A549 (cell line): ENCODE measurements around the gene DCLK3. TPM values are rescaled to one million over a fixed set of nuclear protein-coding genes. Genes with fewer than 3 reads are reported as not detected.

Experiments
- ATAC-seq, 2 experiments: fragments of 200-7000 bp in 1 of 2; fragments of >200 bp in 1 of 2; cut with Nextera tagmentation in 1 of 2; cut with Tn5 transposase in 1 of 2; 3 replicates each; pipeline versions ENCODE4 v1.8.0 to v1.9.1; 2018 to 2020; ENCODE audit warnings: mild to moderate bottlenecking in 1 of 2, moderate library complexity in 1 of 2
- CTCF ChIA-PET: fragments of 300-600 bp; sonication (Branson Sonifier 250); formaldehyde crosslinking; extraction: SDS; loops from one replicate; lab custom pipeline; 2021; ENCODE audit warnings: antibody characterized with exemption, inconsistent platforms; lab: Yijun Ruan, JAX
- POLR2A ChIA-PET: fragments of 350-600 bp; formaldehyde crosslinking; extraction: SDS; loops from one replicate; lab custom pipeline; 2021; ENCODE audit warnings: antibody characterized with exemption, inconsistent platforms; lab: Yijun Ruan, JAX
- DNase-seq, 2 experiments: peaks; one replicate each; pipeline versions ENCODE4 v3.0.0 to v3.0.0-alpha.2; 2011 to 2016; ENCODE audit warnings: low read depth in 1 of 2, low spot score in 1 of 2
- FAIRE-seq: peaks from 2 replicates; lab custom pipeline; 2011; peaks lifted over from hg19 to GRCh38; lab: Jason Lieb, UNC
- H3K27ac ChIP-seq, 2 experiments: fragments of >200 bp; sonication (Bioruptor Twin); formaldehyde crosslinking; 3 replicates each; pipeline ENCODE4 v1.5.1; 2016 to 2017
- H3K4me1 ChIP-seq: fragments of >200 bp; sonication (Bioruptor Twin); formaldehyde crosslinking; 3 replicates; pipeline ENCODE4 v1.6.1; 2016
- H3K4me2 ChIP-seq: fragments of >200 bp; sonication (Bioruptor Twin); formaldehyde crosslinking; 3 replicates; pipeline ENCODE4 v1.6.1; 2016
- H3K4me3 ChIP-seq: fragments of >200 bp; sonication (Bioruptor Twin); formaldehyde crosslinking; 3 replicates; pipeline ENCODE4 v1.5.1; 2016
- H3K9me3 ChIP-seq: fragments of >200 bp; sonication (Bioruptor Twin); formaldehyde crosslinking; 3 replicates; pipeline ENCODE4 v1.6.1; 2016
- CBX2 ChIP-seq: fragments of 200-600 bp; sonication (generic); IDR thresholded peaks from 2 replicates; pipeline ENCODE4 v1.6.1; 2016; ENCODE audit warnings: low read depth, mild to moderate bottlenecking, borderline replicate concordance
- CBX8 ChIP-seq: fragments of 200-600 bp; sonication (generic); IDR thresholded peaks from 2 replicates; pipeline ENCODE4 v1.6.1; 2016
- CHD4 ChIP-seq: fragments of 200-600 bp; sonication (generic); IDR thresholded peaks from 2 replicates; pipeline ENCODE4 v1.6.1; 2016; ENCODE audit warnings: antibody characterized with exemption, mild to moderate bottlenecking, borderline replicate concordance
- EHMT2 ChIP-seq: fragments of 200-600 bp; sonication (generic); IDR thresholded peaks from 2 replicates; pipeline ENCODE4 v1.6.1; 2016; ENCODE audit warnings: antibody characterized with exemption, low read depth, mild to moderate bottlenecking, moderate library complexity
- EP300 ChIP-seq, 2 experiments: fragments of >200 bp; sonication (Bioruptor Twin); formaldehyde crosslinking; IDR thresholded peaks; 2 replicates in 1 of 2; 3 replicates in 1 of 2; pipeline ENCODE4 v1.6.1; 2016 to 2017
- FOSL2 ChIP-seq, 2 experiments: fragments of 450-650 bp in 1 of 2; fragments of >200 bp in 1 of 2; sonication (Bioruptor Twin) in 1 of 2; formaldehyde crosslinking; IDR thresholded peaks; 2 replicates each; pipeline versions ENCODE4 v1.5.0 to v1.6.1; 2016 to 2020; ENCODE audit warnings: mild to moderate bottlenecking in 1 of 2, moderate library complexity in 1 of 2
- HDAC2 ChIP-seq: fragments of 200-600 bp; sonication (generic); IDR thresholded peaks from 2 replicates; pipeline ENCODE4 v1.6.1; 2016
- HOXA7 ChIP-seq: fragments of 250-450 bp; sonication (Bioruptor Pico); IDR thresholded peaks from 2 replicates; pipeline ENCODE4 v1.5.0; 2020; ENCODE audit warnings: mild to moderate bottlenecking, moderate library complexity
- HOXB13 ChIP-seq: fragments of 250-450 bp; sonication (Bioruptor Pico); IDR thresholded peaks from 2 replicates; pipeline ENCODE4 v1.5.0; 2020; ENCODE audit warnings: low read depth, mild to moderate bottlenecking, moderate library complexity
- HOXB5 ChIP-seq: fragments of 250-450 bp; sonication (Bioruptor Pico); IDR thresholded peaks from 2 replicates; pipeline ENCODE4 v1.5.0; 2020; ENCODE audit warnings: mild to moderate bottlenecking, moderate library complexity
- KDM1A ChIP-seq: fragments of 200-600 bp; sonication (generic); IDR thresholded peaks from 2 replicates; pipeline ENCODE4 v1.6.1; 2016; ENCODE audit warnings: low read depth, mild to moderate bottlenecking
- KDM5A ChIP-seq: fragments of 200-600 bp; sonication (generic); IDR thresholded peaks from 2 replicates; pipeline ENCODE4 v1.6.1; 2016; ENCODE audit warnings: antibody characterized with exemption, mild to moderate bottlenecking
- NPAS2 ChIP-seq: fragments of 250-450 bp; sonication (Bioruptor Pico); IDR thresholded peaks from 2 replicates; pipeline ENCODE4 v1.8.0; 2022; ENCODE audit warnings: mild to moderate bottlenecking, moderate library complexity, borderline replicate concordance
- POLR2A ChIP-seq: IDR thresholded peaks from 2 replicates; pipeline ENCODE4 v1.6.1; 2012; ENCODE audit warnings: mild to moderate bottlenecking, low read length
- RARB ChIP-seq: fragments of 250-450 bp; sonication (Bioruptor Pico); IDR thresholded peaks from 2 replicates; pipeline ENCODE4 v1.8.0; 2021; ENCODE audit warnings: mild to moderate bottlenecking, moderate library complexity
- RCOR1 ChIP-seq: fragments of 150-350 bp; IDR thresholded peaks from 2 replicates; pipeline ENCODE4 v1.6.1; 2014; ENCODE audit warnings: antibody characterized with exemption, low read length, low read depth
- SMC3 ChIP-seq: fragments of >200 bp; sonication (Bioruptor Twin); formaldehyde crosslinking; IDR thresholded peaks from 3 replicates; pipeline ENCODE4 v1.6.1; 2018; ENCODE audit warnings: inconsistent platforms
- ZNF302 ChIP-seq: fragments of 250-450 bp; sonication (Bioruptor Pico); IDR thresholded peaks from 2 replicates; pipeline ENCODE4 v1.9.0; 2021; ENCODE audit warnings: inconsistent platforms, mild to moderate bottlenecking, moderate library complexity
- ZSCAN20 ChIP-seq: fragments of 250-450 bp; sonication (Bioruptor Pico); IDR thresholded peaks from 2 replicates; pipeline ENCODE4 v1.8.0; 2022; ENCODE audit warnings: mild to moderate bottlenecking, moderate library complexity
- WGBS: methylation state at CpG from one replicate; pipeline ENCODE4 v1.1.6; 2017; ENCODE audit errors: missing lambda C conversion rate; 5-methylcytosine and 5-hydroxymethylcytosine counted together
- polyA plus RNA-seq, 4 experiments: library from polyadenylated mRNA; depleted of rRNA in 3 of 4; stranded (reverse); fragments of >200 nt; fragmentation: RNase III in 1 of 4; extraction: RNeasy Plus Mini Kit Qiagen cat#74134 plus additional on column Dnase treatment in 1 of 4; gene quantifications; 2 replicates in 3 of 4; 3 replicates in 1 of 4; pipeline ENCODE4 v1.2.3, GENCODE V29; 2011 to 2017
- TF ChIP-seq, protein P1 (sequence below): fragments of 450-650 bp; IDR thresholded peaks from 2 replicates; pipeline ENCODE4 v1.6.1; 2014; ENCODE audit warnings: antibody characterized with exemption
- TF ChIP-seq, protein P2 (sequence below): IDR thresholded peaks from 2 replicates; pipeline ENCODE4 v1.6.1; 2012
- TF ChIP-seq, protein P3 (sequence below): fragments of >200 bp; sonication (Bioruptor Twin); formaldehyde crosslinking; IDR thresholded peaks from 2 replicates; pipeline ENCODE4 v1.6.1; 2016
- TF ChIP-seq, protein P4 (sequence below): fragments of 200-600 bp; sonication (generic); IDR thresholded peaks from 2 replicates; pipeline ENCODE4 v1.6.1; 2016; ENCODE audit warnings: antibody characterized with exemption, mild to moderate bottlenecking, moderate library complexity

DCLK3 gene
- polyA plus RNA-seq, 2 of the 4 experiments (the other 2 are of a cell fraction), result not detected

GRCh38 chr3:36695113-36695768 lies 69.1 kb downstream of the DCLK3 start:
- ATAC-seq (no peak), DNase-seq (no peak), FAIRE-seq (no peak)
- H3K4me3 ChIP-seq, result no peak overlapping the region
- POLR2A ChIA-PET, result no interaction called here
- H3K9me3 ChIP-seq, result no peaks in the 10 kb centered on the region
- H3K27ac ChIP-seq, result peak overlapping the region in 1 of 2 experiments; percentile 29; a peak in 1 of 6 replicates
- H3K4me1 ChIP-seq, result no peaks in the 10 kb centered on the region
- CTCF ChIA-PET, result interaction anchor here (0.6 to 6.5 kb wide), 8 partner anchors 12 to 735 kb away, joined by 3 to 91 read pairs (median 6); no protein-coding TSS in a partner anchor
- no peak overlapping the region for H3K4me2 ChIP-seq
- no peak for TF ChIP-seq EHMT2
- TF ChIP-seq HDAC2, result no peak
- no peak for TF ChIP-seq HOXB5 (CRISPR knock-in tag)
- no peak for TF ChIP-seq KDM1A
- no peak for TF ChIP-seq SMC3
- TF ChIP-seq, protein P1, sequence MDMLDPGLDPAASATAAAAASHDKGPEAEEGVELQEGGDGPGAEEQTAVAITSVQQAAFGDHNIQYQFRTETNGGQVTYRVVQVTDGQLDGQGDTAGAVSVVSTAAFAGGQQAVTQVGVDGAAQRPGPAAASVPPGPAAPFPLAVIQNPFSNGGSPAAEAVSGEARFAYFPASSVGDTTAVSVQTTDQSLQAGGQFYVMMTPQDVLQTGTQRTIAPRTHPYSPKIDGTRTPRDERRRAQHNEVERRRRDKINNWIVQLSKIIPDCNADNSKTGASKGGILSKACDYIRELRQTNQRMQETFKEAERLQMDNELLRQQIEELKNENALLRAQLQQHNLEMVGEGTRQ, result no peak
- no peak for TF ChIP-seq EP300 (IDR thresholded peaks at IDR 0.05)
- TF ChIP-seq, all 56 proteins: peak for 0
- 32% methylated on average over 3 of the region's 3 CpGs for WGBS

- H3K4me1 ChIP-seq, result no peaks in the 10 kb centered on the region
- TF ChIP-seq CBX2 (no peak), EHMT2 (no peak), KDM1A (no peak), HOXA7 (no peak), RARB (no peak), KDM5A (no peak), FOSL2 (IDR thresholded peaks at IDR 0.05) (no peak), FOSL2 (CRISPR knock-in tag; IDR thresholded peaks at IDR 0.05) (no peak), RCOR1 (no peak), ZNF302 (CRISPR knock-in tag) (no peak), CBX8 (no peak), HOXB13 (CRISPR knock-in tag) (no peak), HDAC2 (no peak), ZSCAN20 (no peak), POLR2A (no peak)
- TF ChIP-seq, protein P2, sequence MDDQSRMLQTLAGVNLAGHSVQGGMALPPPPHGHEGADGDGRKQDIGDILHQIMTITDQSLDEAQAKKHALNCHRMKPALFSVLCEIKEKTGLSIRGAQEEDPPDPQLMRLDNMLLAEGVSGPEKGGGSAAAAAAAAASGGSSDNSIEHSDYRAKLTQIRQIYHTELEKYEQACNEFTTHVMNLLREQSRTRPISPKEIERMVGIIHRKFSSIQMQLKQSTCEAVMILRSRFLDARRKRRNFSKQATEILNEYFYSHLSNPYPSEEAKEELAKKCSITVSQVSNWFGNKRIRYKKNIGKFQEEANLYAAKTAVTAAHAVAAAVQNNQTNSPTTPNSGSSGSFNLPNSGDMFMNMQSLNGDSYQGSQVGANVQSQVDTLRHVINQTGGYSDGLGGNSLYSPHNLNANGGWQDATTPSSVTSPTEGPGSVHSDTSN, result no peak
- TF ChIP-seq, protein P3, sequence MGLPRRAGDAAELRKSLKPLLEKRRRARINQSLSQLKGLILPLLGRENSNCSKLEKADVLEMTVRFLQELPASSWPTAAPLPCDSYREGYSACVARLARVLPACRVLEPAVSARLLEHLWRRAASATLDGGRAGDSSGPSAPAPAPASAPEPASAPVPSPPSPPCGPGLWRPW, result no peak
- TF ChIP-seq, protein P1, result no peak
- CTCF ChIA-PET, result interaction anchor here (0.7 to 2.5 kb wide), 4 partner anchors 8 to 728 kb away, joined by 3 to 12 read pairs (median 4); no protein-coding TSS in a partner anchor
- FAIRE-seq (no peak), DNase-seq (no peak), ATAC-seq (no peak)
- POLR2A ChIA-PET, result no interaction called here
- no peak overlapping the region for H3K4me3 ChIP-seq
- WGBS, result 68% methylated on average over 4 of the region's 4 CpGs
- no peak overlapping the region for H3K27ac ChIP-seq
- no peak overlapping the region for H3K4me2 ChIP-seq
- no peaks in the 10 kb centered on the region for H3K9me3 ChIP-seq
Measured at GRCh38 chr3:36693670-36694069, 70.7 kb downstream of the DCLK3 start.

GRCh38 chr3:36689560-36689959 lies 74.8 kb downstream of the DCLK3 start:
- H3K4me2 ChIP-seq, result no peak overlapping the region

More at GRCh38 chr3:36689560-36689959, 74.8 kb downstream of the DCLK3 start:
- ChIA-PET CTCF (interaction anchor here (1.1 kb wide), 2 partner anchors 721 to 723 kb away, joined by 3 read pairs; no protein-coding TSS in a partner anchor), POLR2A (no interaction called here)
- DNase-seq, result no peak
- no peak for FAIRE-seq
- H3K4me3 ChIP-seq, result no peak overlapping the region
- H3K27ac ChIP-seq, result no peak overlapping the region
- TF ChIP-seq CHD4, result no peak
- TF ChIP-seq, protein P4, sequence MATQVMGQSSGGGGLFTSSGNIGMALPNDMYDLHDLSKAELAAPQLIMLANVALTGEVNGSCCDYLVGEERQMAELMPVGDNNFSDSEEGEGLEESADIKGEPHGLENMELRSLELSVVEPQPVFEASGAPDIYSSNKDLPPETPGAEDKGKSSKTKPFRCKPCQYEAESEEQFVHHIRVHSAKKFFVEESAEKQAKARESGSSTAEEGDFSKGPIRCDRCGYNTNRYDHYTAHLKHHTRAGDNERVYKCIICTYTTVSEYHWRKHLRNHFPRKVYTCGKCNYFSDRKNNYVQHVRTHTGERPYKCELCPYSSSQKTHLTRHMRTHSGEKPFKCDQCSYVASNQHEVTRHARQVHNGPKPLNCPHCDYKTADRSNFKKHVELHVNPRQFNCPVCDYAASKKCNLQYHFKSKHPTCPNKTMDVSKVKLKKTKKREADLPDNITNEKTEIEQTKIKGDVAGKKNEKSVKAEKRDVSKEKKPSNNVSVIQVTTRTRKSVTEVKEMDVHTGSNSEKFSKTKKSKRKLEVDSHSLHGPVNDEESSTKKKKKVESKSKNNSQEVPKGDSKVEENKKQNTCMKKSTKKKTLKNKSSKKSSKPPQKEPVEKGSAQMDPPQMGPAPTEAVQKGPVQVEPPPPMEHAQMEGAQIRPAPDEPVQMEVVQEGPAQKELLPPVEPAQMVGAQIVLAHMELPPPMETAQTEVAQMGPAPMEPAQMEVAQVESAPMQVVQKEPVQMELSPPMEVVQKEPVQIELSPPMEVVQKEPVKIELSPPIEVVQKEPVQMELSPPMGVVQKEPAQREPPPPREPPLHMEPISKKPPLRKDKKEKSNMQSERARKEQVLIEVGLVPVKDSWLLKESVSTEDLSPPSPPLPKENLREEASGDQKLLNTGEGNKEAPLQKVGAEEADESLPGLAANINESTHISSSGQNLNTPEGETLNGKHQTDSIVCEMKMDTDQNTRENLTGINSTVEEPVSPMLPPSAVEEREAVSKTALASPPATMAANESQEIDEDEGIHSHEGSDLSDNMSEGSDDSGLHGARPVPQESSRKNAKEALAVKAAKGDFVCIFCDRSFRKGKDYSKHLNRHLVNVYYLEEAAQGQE, result no peak
- no peak for TF ChIP-seq NPAS2 (CRISPR knock-in tag)
- H3K4me1 ChIP-seq, result no peaks in the 10 kb centered on the region
- WGBS, result 71% methylated on average over 4 of the region's 4 CpGs
- no peaks in the 10 kb centered on the region for H3K9me3 ChIP-seq
- no peak for ATAC-seq
